Heart right ventricle (tissue), 16 donors: Measurements from ENCODE around the gene TSC22D1. TPM values are rescaled to one million over a fixed set of nuclear protein-coding genes. Genes with fewer than 3 reads are reported as not detected.

ENCODE experiments used
- ATAC-seq, 8 donors: fragments of 200-7000 bp; cut with Tn5 transposase; one replicate each; pipeline ENCODE4 v1.9.1; 2020; ENCODE audit warnings: mild to moderate bottlenecking in 8 of 8, moderate library complexity in 8 of 8, moderate number of reproducible peaks in 1 of 8
- DNase-seq, 2 donors: peaks; one replicate each; pipeline ENCODE4 v3.0.0-alpha.2; 2020
- H3K27ac ChIP-seq, 10 donors: fragments of 200-600 bp; sonication (generic) in 2 of 10; one replicate each; pipeline versions ENCODE4 v1.5.0 to v1.8.0; 2020 to 2022; ENCODE audit warnings: mild to moderate bottlenecking in 3 of 10
- H3K27me3 ChIP-seq, 7 donors: fragments of 200-600 bp; one replicate each; pipeline ENCODE4 v1.8.0; 2021 to 2022; ENCODE audit warnings: mild to moderate bottlenecking in 2 of 7
- H3K36me3 ChIP-seq, 9 donors: fragments of 200-600 bp; sonication (generic) in 1 of 9; one replicate each; pipeline versions ENCODE4 v1.5.0 to v1.8.0; 2020 to 2022; ENCODE audit warnings: mild to moderate bottlenecking in 2 of 9
- H3K4me1 ChIP-seq, 9 donors: fragments of 200-600 bp; sonication (generic) in 1 of 9; one replicate each; pipeline versions ENCODE4 v1.5.0 to v1.8.0; 2020 to 2022; ENCODE audit warnings: mild to moderate bottlenecking in 4 of 9
- H3K4me3 ChIP-seq, 10 donors: fragments of 200-600 bp; sonication (generic) in 2 of 10; one replicate each; pipeline versions ENCODE4 v1.5.0 to v1.8.0; 2020 to 2022; ENCODE audit warnings: mild to moderate bottlenecking in 7 of 10, moderate library complexity in 2 of 10
- H3K9me3 ChIP-seq, 11 donors: fragments of 200-600 bp in 10 of 11; sonication (generic) in 2 of 11; one replicate each; pipeline versions ENCODE4 v1.5.0 to v1.8.0; 2013 to 2022; ENCODE audit warnings: mild to moderate bottlenecking in 2 of 11, control low read depth in 1 of 11, moderate library complexity in 1 of 11
- WGBS, 2 donors: extraction: QIAGEN DNeasy Blood & Tissue Kit; methylation state at CpG; one replicate each; pipeline ENCODE4 v1.1.7; 2013; ENCODE audit warnings: inconsistent platforms in 1 of 2; 5-methylcytosine and 5-hydroxymethylcytosine counted together
- intact Hi-C, 10 donors: fragments of 100-400 bp; cut with DNase I; formaldehyde crosslinking; loops; one replicate each; pipeline versions ENCODE4 v1.11.1 to v1.14.2; 2022
- polyA plus RNA-seq, 2 donors: library from polyadenylated mRNA; stranded (reverse); fragments of 200-250 nt; gene quantifications; one replicate each; pipeline ENCODE4 v1.2.3, GENCODE V29; 2013
- total RNA-seq, 10 donors: library from RNA; stranded (reverse); fragmentation: NEBNext Ultra II Directional in 3 of 10; extraction: Animal tissue kit (Norgen Biotek cat#: 25700) in 3 of 10; gene quantifications; one replicate each; pipeline versions ENCODE4 v1.2.1 to v1.2.4, GENCODE V29; 2021 to 2023
- TF ChIP-seq, protein P1 (sequence below), 9 donors: fragments of 200-600 bp; sonication (generic) in 2 of 9; IDR thresholded peaks; one replicate each; pipeline versions ENCODE4 v1.5.0 to v1.8.0; 2021 to 2022; ENCODE audit warnings: antibody characterized with exemption in 9 of 9, mild to moderate bottlenecking in 5 of 9, moderate library complexity in 1 of 9
- donor health status: Arrhythmogenic right ventricular cardiomyopathy.
- donor health status: ischemic (EF 13 %, LVEDD 7.1; RV severe dilation, severe dysfunction).
- donor health status: healthy with polysubstance abuse.
- donor health status: DM: no; HTN: yes; CAD: no.
- donor health status: DM: no; HTN: no; CAD: no.
- donor health status: ischemic (EF 25% LVEDD 6.9; RV normal size, moderate dysfunction).
- donor health status: ischemic (EF 25% LVEDD 5.7; RV mildly dilated, moderate dysfunction).
- donor health status: healthy.
- donor health status: DM: yes; HTN: yes; CAD: no.
- donor health status: Ischemic cardiomyopathy.
- donor health status: ischemic (EF 35%, LVEDD 5.7; RV mildly dilated, moderate dysfunction).
- donor health status: nonischemic (EF 11% LVEDD 7.7; RV severe dilation, severe dysfunction).
- donor health status: DM: yes; HTN: yes; CAD: no.
- donor health status: PGD.
- donor health status: ischemic (EF 29% LVEDD 5.4; RV normal size, mild dysfunction).
- donor health status: nonischemic (EF 23%, LVEDD 6.1; RV moderate dilation, normal function).

The TSC22D1 gene
- total and polyA plus RNA-seq, 12 donors: 48.5 to 200 (median 113) TPM

DNA sequence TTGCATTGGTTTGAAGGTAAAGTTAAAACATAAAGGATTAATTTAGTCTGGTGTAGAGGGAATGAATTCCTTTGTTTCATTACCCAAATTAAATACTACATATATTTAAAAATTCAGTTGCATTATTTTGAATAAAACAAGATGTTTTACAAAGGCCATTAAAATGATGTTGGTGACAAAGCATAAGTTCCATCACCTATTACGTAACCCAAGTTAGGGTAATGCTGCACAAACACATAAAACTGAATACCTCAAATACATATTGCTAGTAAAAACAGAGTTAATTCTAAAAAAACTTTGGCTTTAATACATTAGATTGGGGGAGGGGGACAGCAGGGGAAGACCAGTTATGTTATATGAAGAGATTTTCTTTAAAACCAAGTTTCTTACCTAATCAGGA is 122.2 kb downstream of the TSC22D1 start:
- Histone ChIP-seq H3K27me3 (no peaks in the 10 kb centered on the region), H3K9me3 (peaks cover 0 to 5% (median 0%) of the 10 kb centered on the region in 11 donors), H3K4me1 (peaks cover 0 to 6% (median 0%) of the 10 kb centered on the region in 9 donors), H3K4me3 (no peak overlapping the region), H3K27ac (no peak overlapping the region), H3K36me3 (no peaks in the 10 kb centered on the region)
- TF ChIP-seq, protein P1, sequence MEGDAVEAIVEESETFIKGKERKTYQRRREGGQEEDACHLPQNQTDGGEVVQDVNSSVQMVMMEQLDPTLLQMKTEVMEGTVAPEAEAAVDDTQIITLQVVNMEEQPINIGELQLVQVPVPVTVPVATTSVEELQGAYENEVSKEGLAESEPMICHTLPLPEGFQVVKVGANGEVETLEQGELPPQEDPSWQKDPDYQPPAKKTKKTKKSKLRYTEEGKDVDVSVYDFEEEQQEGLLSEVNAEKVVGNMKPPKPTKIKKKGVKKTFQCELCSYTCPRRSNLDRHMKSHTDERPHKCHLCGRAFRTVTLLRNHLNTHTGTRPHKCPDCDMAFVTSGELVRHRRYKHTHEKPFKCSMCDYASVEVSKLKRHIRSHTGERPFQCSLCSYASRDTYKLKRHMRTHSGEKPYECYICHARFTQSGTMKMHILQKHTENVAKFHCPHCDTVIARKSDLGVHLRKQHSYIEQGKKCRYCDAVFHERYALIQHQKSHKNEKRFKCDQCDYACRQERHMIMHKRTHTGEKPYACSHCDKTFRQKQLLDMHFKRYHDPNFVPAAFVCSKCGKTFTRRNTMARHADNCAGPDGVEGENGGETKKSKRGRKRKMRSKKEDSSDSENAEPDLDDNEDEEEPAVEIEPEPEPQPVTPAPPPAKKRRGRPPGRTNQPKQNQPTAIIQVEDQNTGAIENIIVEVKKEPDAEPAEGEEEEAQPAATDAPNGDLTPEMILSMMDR (IDR thresholded peaks at IDR 0.05): no peak
- DNase-seq (no peak), ATAC-seq (no peak)
- 98% methylated on average over 1 of the region's 1 CpG for WGBS, 2 donors
- intact Hi-C loops: loop anchor here in 1 of 10 donors (10.0 kb wide), 1 partner anchor 409 kb away; no protein-coding TSS in a partner anchor

DNA sequence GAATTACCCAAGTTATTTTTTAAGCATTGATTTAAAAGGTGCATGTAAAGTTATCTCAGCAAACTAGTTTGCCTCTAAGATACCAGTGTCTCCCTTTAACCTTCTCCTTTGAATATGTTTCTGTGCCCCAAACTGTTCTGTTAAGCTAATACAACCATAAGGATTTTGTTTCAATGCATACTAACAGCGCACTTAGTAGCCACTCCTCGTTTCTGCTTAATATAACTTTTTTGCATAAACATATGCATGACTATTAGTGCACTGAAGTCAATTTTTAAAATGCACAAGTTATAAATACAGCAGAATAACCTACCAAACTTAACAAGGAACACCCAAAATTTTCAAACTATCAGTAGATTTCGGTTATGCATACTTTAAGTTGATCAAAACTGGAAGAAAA is 123.1 kb downstream of the TSC22D1 start:
- TF ChIP-seq, protein P1 (IDR thresholded peaks at IDR 0.05): no peak
- Histone ChIP-seq H3K36me3 (no peaks in the 10 kb centered on the region), H3K27me3 (no peaks in the 10 kb centered on the region), H3K9me3 (peaks cover 0 to 5% (median 0%) of the 10 kb centered on the region in 11 donors), H3K27ac (no peak overlapping the region), H3K4me3 (no peak overlapping the region), H3K4me1 (peaks cover 0 to 7% (median 0%) of the 10 kb centered on the region in 9 donors)
- no peak for ATAC-seq
- no peak for DNase-seq
- 94 to 95% methylated on average over 3 of the region's 3 CpGs for WGBS, 2 donors
- intact Hi-C loops: loop anchor here in 1 of 10 donors (10.0 kb wide), 1 partner anchor 408 kb away; no protein-coding TSS in a partner anchor

DNA sequence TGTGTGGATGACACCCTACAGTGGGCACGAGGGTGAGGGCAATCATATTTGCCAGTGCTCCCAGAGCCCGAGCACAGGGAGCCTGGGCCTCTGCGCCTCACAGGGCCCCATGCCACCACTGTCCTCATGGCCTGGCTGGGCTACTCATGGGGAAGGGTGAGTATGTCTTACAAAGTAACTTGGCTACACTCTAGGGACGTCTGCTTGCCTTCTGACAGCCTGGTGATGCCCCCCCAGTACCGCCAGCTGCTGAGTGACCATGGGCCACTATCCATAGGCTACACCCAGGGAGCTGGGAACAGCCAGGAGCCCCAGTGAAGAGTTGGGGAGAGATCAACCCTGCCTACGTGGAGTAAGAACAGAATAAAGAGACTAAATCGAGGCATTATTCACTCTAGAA is 123.7 kb downstream of the TSC22D1 start:
- no peak for ATAC-seq
- Histone ChIP-seq H3K36me3 (no peaks in the 10 kb centered on the region), H3K27ac (no peak overlapping the region), H3K4me3 (no peak overlapping the region), H3K27me3 (no peaks in the 10 kb centered on the region), H3K9me3 (peaks cover 0 to 5% (median 0%) of the 10 kb centered on the region in 11 donors), H3K4me1 (peaks cover 0 to 8% (median 0%) of the 10 kb centered on the region in 9 donors)
- DNase-seq: no peak
- 95 to 96% methylated on average over 7 of the region's 7 CpGs for WGBS, 2 donors
- intact Hi-C loops: loop anchor here in 1 of 10 donors (10.0 kb wide), 1 partner anchor 408 kb away; no protein-coding TSS in a partner anchor
- TF ChIP-seq, protein P1 (IDR thresholded peaks at IDR 0.05): no peak

DNA sequence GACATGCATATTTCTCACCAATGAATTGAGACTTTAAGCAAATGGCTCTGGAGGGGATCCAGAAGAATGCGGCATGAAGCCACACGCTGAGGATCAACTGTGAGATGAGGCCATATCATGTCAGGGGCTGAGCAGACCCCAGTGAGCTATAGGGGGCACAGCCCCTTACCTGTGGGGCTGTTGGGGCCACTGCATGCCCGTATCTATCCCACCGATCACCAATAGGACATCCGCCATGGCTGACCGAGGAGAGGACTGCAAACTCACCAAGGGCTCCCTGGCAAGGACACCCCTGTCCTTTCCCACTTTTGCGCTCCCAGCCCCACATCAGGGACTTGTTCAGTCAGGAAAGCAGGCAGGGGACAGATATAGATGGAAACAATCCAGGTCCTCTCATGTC is 124.5 kb downstream of the TSC22D1 start:
- intact Hi-C loops: loop anchor here in 1 of 10 donors (10.0 kb wide), 1 partner anchor 407 kb away; no protein-coding TSS in a partner anchor
- no peak for ATAC-seq

More for the DNA sequence above, 124.5 kb downstream of the TSC22D1 start:
- no peak for DNase-seq
- no peaks in the 10 kb centered on the region for H3K27me3 ChIP-seq
- H3K9me3 ChIP-seq: peaks cover 0 to 5% (median 0%) of the 10 kb centered on the region in 11 donors
- TF ChIP-seq, protein P1 (IDR thresholded peaks at IDR 0.05): no peak
- no peak overlapping the region for H3K27ac ChIP-seq
- H3K4me3 ChIP-seq: no peak overlapping the region
- 95 to 97% methylated on average over 7 of the region's 7 CpGs for WGBS, 2 donors
- H3K36me3 ChIP-seq: no peaks in the 10 kb centered on the region
- H3K4me1 ChIP-seq: peaks cover 0 to 8% (median 0%) of the 10 kb centered on the region in 9 donors
